ENCODE measurements around the gene GAN.

Gene GAN

DNA sequence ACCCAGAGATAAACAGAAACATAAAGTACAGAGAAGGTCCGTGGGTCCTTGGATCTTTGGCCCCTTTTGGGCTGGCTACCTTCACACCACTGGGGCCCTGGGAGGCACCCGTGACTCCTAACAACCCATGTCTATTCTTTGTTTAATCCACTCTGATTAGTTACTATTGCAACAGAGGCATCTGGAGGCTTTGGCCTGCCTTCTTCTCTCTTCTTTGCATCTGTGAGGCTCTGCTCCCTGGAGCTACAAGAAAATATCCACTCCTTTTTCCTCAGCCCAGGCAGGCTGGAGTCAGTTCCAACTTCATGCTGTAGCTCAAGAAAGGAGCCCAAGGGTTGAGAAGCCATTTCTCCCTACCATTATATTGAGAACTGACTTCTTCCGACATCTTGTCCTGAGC is 120.3 kb downstream of the GAN start:
- no peak for DNase-seq

GRCh38 chr16:81435567-81435966 is 120.8 kb downstream of the GAN start:
- no peak for DNase-seq

DNA sequence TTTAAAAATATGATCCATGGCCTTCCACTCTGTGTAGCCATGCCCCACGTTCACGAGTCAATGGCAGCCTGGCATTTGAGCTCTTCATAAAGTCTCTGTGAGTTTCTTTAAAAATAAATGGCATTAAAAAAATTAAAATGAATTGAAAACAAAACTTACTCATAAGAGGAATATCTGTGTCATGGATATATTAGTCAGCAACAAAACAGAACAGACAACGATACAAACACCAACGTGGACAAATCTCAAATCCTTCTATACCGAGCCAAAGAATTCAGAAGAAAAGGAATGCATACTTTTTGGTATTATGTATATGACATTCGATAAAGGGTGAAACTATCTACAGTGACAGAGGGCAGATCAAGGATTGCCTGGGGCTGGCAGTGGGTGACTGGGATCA is 121.6 kb downstream of the GAN start:
- no peak for DNase-seq

- DNase-seq, result no peak
These were observed 123.1 kb downstream of the GAN start for GRCh38 chr16:81437865-81438264.

Measured in KG1 (cell line).